IMR-90 (cell line): ENCODE measurements around the gene PAK6. TPM values are rescaled to one million over a fixed set of nuclear protein-coding genes. Genes with fewer than 3 reads are reported as not detected.

Source experiments
- ATAC-seq: fragments of 200-7000 bp; cut with Tn5 transposase; 2 replicates; pipeline ENCODE4 v1.9.1; 2020; ENCODE audit warnings: low read depth, mild to moderate bottlenecking, moderate library complexity
- BruUV-seq: library from RNA; stranded (reverse); fragments of 400-500 nt; replicated peaks from 2 replicates; lab custom pipeline; 2021; lab: Mats Ljungman, UMichigan
- CTCF ChIA-PET: fragments of 300-600 bp; formaldehyde crosslinking; extraction: SDS; loops from one replicate; lab custom pipeline; 2021; ENCODE audit warnings: antibody characterized with exemption; lab: Yijun Ruan, JAX
- POLR2A ChIA-PET: fragments of 300-600 bp; sonication (Branson Sonifier 250); formaldehyde crosslinking; loops from one replicate; lab custom pipeline; 2022; ENCODE audit warnings: antibody characterized with exemption; ENCODE audit not compliant: unreplicated experiment; lab: Charles Lee
- DNase-seq: peaks from one replicate; pipeline ENCODE4 v3.0.0; 2013
- H2AFZ ChIP-seq: replicated peaks from 2 replicates; pipeline ENCODE3; 2013; ENCODE audit warnings: low read length, mild to moderate bottlenecking; ENCODE audit not compliant: poor library complexity
- H2AK5ac ChIP-seq: 2 replicates; pipeline ENCODE4 v1.6.1; 2013; ENCODE audit warnings: low read depth, low read length, inconsistent platforms
- H2AK9ac ChIP-seq: replicated peaks from 2 replicates; pipeline ENCODE3; 2013; ENCODE audit warnings: mild to moderate bottlenecking, low read depth, low read length, moderate library complexity; ENCODE audit not compliant: poor library complexity
- H2BK120ac ChIP-seq: 2 replicates; pipeline ENCODE4 v1.6.1; 2013; ENCODE audit warnings: low read depth, low read length, inconsistent platforms
- H2BK15ac ChIP-seq: 3 replicates; pipeline ENCODE4 v1.6.1; 2013; ENCODE audit warnings: low read depth, low read length, inconsistent platforms
- H2BK20ac ChIP-seq: 2 replicates; pipeline ENCODE4 v1.6.1; 2013; ENCODE audit warnings: low read depth, mild to moderate bottlenecking, inconsistent platforms, low read length, moderate library complexity
- H2BK5ac ChIP-seq: 2 replicates; pipeline ENCODE4 v1.6.1; 2013; ENCODE audit warnings: mild to moderate bottlenecking, low read depth, low read length, inconsistent platforms; ENCODE audit not compliant: poor library complexity, severe bottlenecking
- H3K14ac ChIP-seq: replicated peaks from 2 replicates; pipeline ENCODE4 v1.6.1; 2013; ENCODE audit warnings: low read depth, low read length, inconsistent platforms
- H3K18ac ChIP-seq: 2 replicates; pipeline ENCODE4 v1.6.1; 2013; ENCODE audit warnings: low read depth, low read length, control low read depth
- H3K23ac ChIP-seq: 2 replicates; pipeline ENCODE4 v1.6.1; 2013; ENCODE audit warnings: low read depth, low read length, inconsistent platforms
- H3K27ac ChIP-seq: 2 replicates; pipeline ENCODE4 v1.5.1; 2013; ENCODE audit warnings: mild to moderate bottlenecking, control low read depth, low read length; ENCODE audit not compliant: insufficient read depth
- H3K27me3 ChIP-seq: 2 replicates; pipeline ENCODE4 v1.6.1; 2013; ENCODE audit warnings: low read length; ENCODE audit not compliant: control insufficient read depth, insufficient read depth
- H3K36me3 ChIP-seq: 2 replicates; pipeline ENCODE4 v1.6.1; 2013; ENCODE audit warnings: low read length, mixed read lengths; ENCODE audit not compliant: control insufficient read depth, insufficient read depth
- H3K4ac ChIP-seq: 2 replicates; pipeline ENCODE4 v1.6.1; 2013; ENCODE audit warnings: low read depth, low read length, inconsistent platforms
- H3K4me1 ChIP-seq: 2 replicates; pipeline ENCODE4 v1.6.1; 2013; ENCODE audit warnings: low read length, mixed read lengths; ENCODE audit not compliant: control insufficient read depth, insufficient read depth
- H3K4me2 ChIP-seq: 2 replicates; pipeline ENCODE4 v1.6.1; 2013; ENCODE audit warnings: low read depth, mild to moderate bottlenecking, control low read depth, low read length, moderate library complexity
- H3K4me3 ChIP-seq: 2 replicates; pipeline ENCODE4 v1.5.1; 2013; ENCODE audit warnings: low read depth, mild to moderate bottlenecking, control low read depth, low read length, moderate library complexity; ENCODE audit not compliant: insufficient read depth
- H3K56ac ChIP-seq: 2 replicates; pipeline ENCODE4 v1.6.1; 2013; ENCODE audit warnings: low read length, inconsistent platforms; ENCODE audit not compliant: insufficient read depth; ENCODE audit errors: extremely low read depth
- H3K79me1 ChIP-seq, 2 experiments: 2 replicates each; pipeline ENCODE4 v1.6.1; 2013; ENCODE audit warnings: low read length in 2 of 2, inconsistent platforms in 1 of 2, low read depth in 1 of 2
- H3K9ac ChIP-seq: 2 replicates; pipeline ENCODE4 v1.6.1; 2013; ENCODE audit warnings: low read depth, low read length, control low read depth
- H3K9me1 ChIP-seq: 2 replicates; pipeline ENCODE4 v1.6.1; 2013; ENCODE audit warnings: low read length, inconsistent platforms; ENCODE audit not compliant: insufficient read depth
- H3K9me3 ChIP-seq: 2 replicates; pipeline ENCODE4 v1.6.1; 2013; ENCODE audit warnings: low read length; ENCODE audit not compliant: control insufficient read depth, insufficient read depth
- H4K20me1 ChIP-seq: 2 replicates; pipeline ENCODE4 v1.6.1; 2013; ENCODE audit warnings: low read length, inconsistent platforms; ENCODE audit not compliant: insufficient read depth
- H4K5ac ChIP-seq: 2 replicates; pipeline ENCODE4 v1.6.1; 2013; ENCODE audit warnings: mild to moderate bottlenecking, low read depth, low read length, control low read depth
- H4K8ac ChIP-seq, 2 experiments: 2 replicates each; pipeline ENCODE4 v1.6.1; 2013; ENCODE audit warnings: low read depth in 2 of 2, low read length in 2 of 2, control low read depth in 1 of 2, inconsistent platforms in 1 of 2
- H4K91ac ChIP-seq: 2 replicates; pipeline ENCODE4 v1.6.1; 2013; ENCODE audit warnings: low read depth, low read length, inconsistent platforms; ENCODE audit not compliant: insufficient read depth
- BHLHE40 ChIP-seq: fragments of 150-350 bp; IDR thresholded peaks from 2 replicates; pipeline ENCODE4 v1.6.1; 2016; ENCODE audit warnings: mild to moderate bottlenecking, low read depth, low read length
- CEBPB ChIP-seq: IDR thresholded peaks from 2 replicates; pipeline ENCODE4 v1.6.1; 2012; ENCODE audit warnings: low read depth, low read length, improper control_type of control experiment
- CHD1 ChIP-seq: IDR thresholded peaks from 2 replicates; pipeline ENCODE4 v1.6.1; 2012; ENCODE audit warnings: low read depth, low read length, improper control_type of control experiment
- FOS ChIP-seq: fragments of 150-350 bp; IDR thresholded peaks from 2 replicates; pipeline ENCODE4 v1.6.1; 2016; ENCODE audit warnings: low read depth, low read length
- NFE2L2 ChIP-seq: fragments of 150-350 bp; IDR thresholded peaks from 2 replicates; pipeline ENCODE4 v1.6.1; 2016; ENCODE audit warnings: low read depth, mild to moderate bottlenecking, low read length
- RCOR1 ChIP-seq: IDR thresholded peaks from 2 replicates; pipeline ENCODE4 v1.6.1; 2012; ENCODE audit warnings: mild to moderate bottlenecking, low read length, improper control_type of control experiment; ENCODE audit not compliant: insufficient replicate concordance
- RFX5 ChIP-seq: IDR thresholded peaks from 2 replicates; pipeline ENCODE4 v1.8.0; 2012; ENCODE audit warnings: low read depth, mild to moderate bottlenecking, low read length, moderate library complexity
- SMC3 ChIP-seq: fragments of 150-350 bp; IDR thresholded peaks from 2 replicates; pipeline ENCODE4 v1.6.1; 2016; ENCODE audit warnings: low read depth, mild to moderate bottlenecking, antibody characterized with exemption, low read length, moderate library complexity
- WGBS, 2 experiments: methylation state at CpG; one replicate each; pipeline versions ENCODE4 v1.1.5 to v1.1.7; 2013; ENCODE audit warnings: missing lambda C conversion rate in 2 of 2; ENCODE audit not compliant: insufficient read length in 1 of 2; ENCODE audit errors: extremely low coverage in 2 of 2; 5-methylcytosine and 5-hydroxymethylcytosine counted together
- dilution Hi-C: fragments of 300-500 bp; cut with HindIII; formaldehyde crosslinking; loops from one replicate; pipeline ENCODE4 v1.14.3; 2018; ENCODE audit warnings: low sequenced_read_pairs; ENCODE audit not compliant: unreplicated experiment
- in situ Hi-C: fragments of 300-500 bp; cut with MboI; formaldehyde crosslinking; loops from 3 replicates; pipeline ENCODE4 v1.14.3; 2019; ENCODE audit warnings: low sequenced_read_pairs, inconsistent platforms, mixed read lengths
- intact Hi-C: fragments of 100-400 bp; cut with micrococcal nuclease; formaldehyde crosslinking; loops from 2 replicates; pipeline ENCODE4 v1.10.0; 2022
- polyA plus RNA-seq, 3 experiments: library from polyadenylated mRNA; depleted of rRNA; stranded (reverse); fragments of >200 nt; gene quantifications; 2 replicates each; pipeline ENCODE4 v1.2.3, GENCODE V29; 2012; ENCODE audit warnings: low replicate concordance in 1 of 3
- total RNA-seq: library from RNA; depleted of rRNA; stranded (reverse); fragments of >200 nt; gene quantifications from 2 replicates; pipeline ENCODE4 v1.2.3, GENCODE V29; 2012

The PAK6 gene
- total and polyA plus RNA-seq, 2 of the 4 experiments (the other 2 are of a cell fraction) = 0.21 TPM; not detected in 1

DNA sequence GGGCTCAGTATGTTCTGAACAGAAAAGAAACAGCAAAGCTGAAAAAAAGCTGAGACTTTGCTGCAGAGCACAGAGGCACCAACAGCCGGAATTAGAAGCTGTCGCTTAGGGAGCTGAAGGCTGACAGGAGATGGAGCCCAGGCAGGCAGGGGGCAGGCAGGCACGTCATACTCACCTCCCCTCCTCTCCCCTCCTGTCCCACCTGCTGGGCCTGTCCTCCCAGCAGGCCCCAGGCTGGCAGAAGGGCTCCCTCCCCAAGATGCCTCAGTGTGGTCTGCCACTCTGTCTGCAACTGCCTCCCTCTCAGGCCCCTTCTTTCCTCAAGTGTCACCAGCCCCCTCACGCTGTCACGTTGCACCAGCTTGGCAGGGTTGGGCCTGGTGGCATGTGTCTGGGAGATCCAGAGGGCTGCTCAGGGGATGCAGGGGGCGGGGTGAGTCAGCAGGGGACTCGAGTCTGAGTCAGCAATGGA is 47.2 kb downstream of the PAK6 start:
- H2AK5ac ChIP-seq = no peak overlapping the region
- H3K36me3 ChIP-seq = no peaks in the 10 kb centered on the region
- in situ Hi-C loops = no loop called here
- H3K79me1 ChIP-seq = no peaks in the 10 kb centered on the region
- H3K4me3 ChIP-seq = no peak overlapping the region
- no peak overlapping the region for H2AK9ac ChIP-seq
- intact Hi-C loops = no loop called here
- no peak overlapping the region for H2BK15ac ChIP-seq
- POLR2A ChIA-PET = no interaction called here
- H3K23ac ChIP-seq = no peak overlapping the region
- dilution Hi-C loops = no loop called here
- no peaks in the 10 kb centered on the region for H3K9me3 ChIP-seq
- no peak overlapping the region for H3K56ac ChIP-seq
- H3K27ac ChIP-seq = no peak overlapping the region
- no peak overlapping the region for H2BK120ac ChIP-seq
- H3K4me2 ChIP-seq = no peak overlapping the region
- H4K20me1 ChIP-seq = no peaks in the 10 kb centered on the region
- H3K14ac ChIP-seq = no peak overlapping the region
- no peak overlapping the region for H3K9ac ChIP-seq
- H4K5ac ChIP-seq = no peak overlapping the region
- DNase-seq (no peak), ATAC-seq (no peak)
- no TSS peak for BruUV-seq
- no peak overlapping the region for H2BK20ac ChIP-seq
- no peak for TF ChIP-seq RFX5
- no peak for TF ChIP-seq CEBPB
- no peak for TF ChIP-seq RCOR1
- no peak for TF ChIP-seq NFE2L2
- TF ChIP-seq CHD1 = no peak
- no peak for TF ChIP-seq SMC3
- TF ChIP-seq FOS = 0 out of 2 replicates have a peak, but pooled peaks have one; percentile 7
- TF ChIP-seq BHLHE40 = no peak
- no peak overlapping the region for H3K18ac ChIP-seq
- H3K9me1 ChIP-seq = no peaks in the 10 kb centered on the region
- no peak overlapping the region for H4K91ac ChIP-seq
- H3K4me1 ChIP-seq = peaks cover 9% of the 10 kb centered on the region
- H2AFZ ChIP-seq = no peak overlapping the region
- no peak overlapping the region for H2BK5ac ChIP-seq
- no peak overlapping the region for H4K8ac ChIP-seq
- H3K27me3 ChIP-seq = peaks cover 61% of the 10 kb centered on the region
- H3K4ac ChIP-seq = no peak overlapping the region
- 40% methylated on average over 1 of the region's 7 CpGs; no CpG with 5 or more reads in 1 of the 2 experiments for WGBS, 2 experiments
- CTCF ChIA-PET = interaction anchor here (1.3 kb wide), 1 partner anchor 69 kb away, joined by 3 read pairs; no protein-coding TSS in a partner anchor
